Measurements from ENCODE around the gene AURKB.
A peak's percentile ranks its signal among the peaks of the same experiment; 100 is the strongest.

AURKB gene

DNA sequence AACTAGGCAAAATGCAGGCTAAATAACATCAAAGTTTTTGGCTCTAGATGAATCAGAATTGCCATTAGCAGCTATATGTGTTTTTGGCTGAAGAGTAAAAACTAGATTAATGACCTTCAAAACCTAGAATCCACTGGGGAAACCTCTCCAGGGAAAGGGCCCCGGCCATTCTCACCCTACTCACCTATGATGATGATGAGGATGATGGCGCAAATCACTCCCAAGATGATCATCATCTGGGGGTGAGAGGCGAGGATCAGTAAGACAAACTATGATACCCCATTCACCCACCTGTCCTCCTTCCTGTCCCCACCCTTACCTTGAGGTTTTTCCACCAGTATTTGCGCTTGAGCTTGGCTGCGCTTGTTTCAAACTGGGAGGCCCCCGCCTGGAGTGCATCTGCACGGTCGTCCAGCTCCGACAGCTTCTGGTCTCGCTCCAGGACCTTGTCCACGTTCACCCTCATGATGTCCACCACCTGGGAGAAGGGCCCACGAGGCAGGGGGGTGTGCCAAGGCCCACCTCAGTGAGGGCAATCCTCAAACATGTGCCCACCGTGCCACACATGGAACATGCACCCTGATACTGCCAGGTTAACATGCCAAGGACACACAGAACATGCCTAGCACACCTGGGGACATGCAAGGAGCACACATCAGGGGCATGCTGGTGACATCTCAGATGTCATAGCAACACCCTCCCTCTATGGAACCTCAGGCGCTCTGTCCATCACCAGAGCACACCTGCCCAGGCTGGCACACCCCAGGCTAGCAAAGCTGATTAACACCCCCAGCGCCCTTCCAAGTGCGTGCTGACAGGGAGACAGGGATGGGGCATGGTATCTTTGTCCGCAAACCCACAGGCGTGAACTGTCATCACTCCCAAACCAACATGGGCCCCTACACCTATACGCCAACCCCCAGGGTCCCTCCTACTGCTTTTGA lies 48.8 kb downstream of the AURKB start:
- peak; percentile 17 for DNase-seq

DNA sequence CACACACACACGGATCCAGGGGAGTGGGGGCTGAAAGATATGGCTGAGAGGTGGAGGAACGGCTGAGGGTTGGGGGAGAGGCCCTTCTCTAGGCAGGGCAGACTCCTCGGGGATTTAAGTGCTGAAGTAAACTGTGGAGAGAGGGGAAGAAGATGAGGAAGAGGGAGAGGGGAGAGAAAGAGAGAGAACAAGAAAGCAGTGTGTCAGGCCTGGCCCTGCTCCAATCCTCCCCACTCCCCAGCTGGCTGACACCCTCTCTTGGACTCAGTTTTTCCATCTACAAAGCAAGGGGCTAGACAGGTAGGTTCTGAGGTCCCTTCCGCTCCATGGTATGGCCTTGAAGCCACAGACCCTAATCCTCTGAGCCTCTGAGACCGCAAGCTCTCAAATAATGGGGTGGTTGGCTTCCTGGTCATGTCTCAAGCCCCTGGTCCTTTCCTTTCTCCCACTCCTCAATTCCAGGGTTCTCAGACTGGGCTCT lies 49.6 kb downstream of the AURKB start:
- DNase-seq, result no peak

DNA sequence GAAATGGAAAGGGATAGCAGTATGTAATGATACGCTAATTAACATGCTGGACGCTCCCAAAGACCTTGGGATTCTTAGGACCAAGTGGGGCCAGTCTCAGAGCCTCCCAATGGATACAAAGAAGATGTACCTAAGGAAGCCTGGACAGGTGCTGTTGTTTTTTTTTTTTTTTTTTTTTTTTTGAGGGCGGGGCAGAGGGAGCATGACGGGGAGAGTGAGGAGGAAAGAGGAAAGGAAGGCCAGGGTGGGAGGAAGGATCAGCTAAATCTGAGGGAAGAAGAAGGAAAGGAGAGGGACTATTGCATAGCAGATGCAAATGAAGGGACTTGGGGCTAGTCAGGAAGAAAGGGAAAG lies 50.2 kb downstream of the AURKB start:
- no peak for DNase-seq

DNA sequence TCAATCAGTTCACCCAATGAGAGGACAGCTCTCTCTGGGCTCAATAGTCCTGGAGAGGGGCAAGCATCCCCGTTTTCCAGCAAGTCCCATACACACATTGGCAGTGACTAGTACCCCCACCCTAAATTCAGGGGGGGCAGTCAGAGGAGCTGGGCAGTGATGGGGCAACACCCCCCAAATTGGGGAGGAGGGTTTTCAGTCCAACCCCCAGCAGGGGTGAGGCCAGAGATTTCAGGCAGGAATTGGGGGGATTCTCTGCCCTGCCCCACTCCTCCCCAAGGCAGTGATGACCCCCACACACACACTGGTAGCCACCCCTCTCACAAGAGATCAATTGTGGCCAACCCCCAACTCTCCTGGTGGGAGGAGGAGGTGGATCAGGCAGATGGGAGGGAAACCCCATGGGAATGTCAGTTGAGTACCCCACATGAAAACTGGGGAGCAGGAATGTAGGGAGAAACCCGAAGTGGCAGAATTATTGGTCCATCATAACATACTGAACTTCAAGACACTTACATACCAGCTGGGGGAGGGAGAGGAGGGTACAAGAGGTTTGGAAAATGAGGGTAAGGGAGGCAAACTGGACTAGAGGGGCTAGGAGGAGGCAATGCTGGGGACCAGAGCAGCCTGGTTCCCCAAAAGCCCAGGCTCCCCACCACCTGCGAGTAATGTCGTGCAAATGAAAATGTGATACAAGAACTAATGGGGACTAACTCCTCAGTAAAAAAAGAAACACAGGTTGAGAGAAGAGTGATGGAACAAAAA lies 50.7 kb downstream of the AURKB start:
- no peak for DNase-seq

DNA sequence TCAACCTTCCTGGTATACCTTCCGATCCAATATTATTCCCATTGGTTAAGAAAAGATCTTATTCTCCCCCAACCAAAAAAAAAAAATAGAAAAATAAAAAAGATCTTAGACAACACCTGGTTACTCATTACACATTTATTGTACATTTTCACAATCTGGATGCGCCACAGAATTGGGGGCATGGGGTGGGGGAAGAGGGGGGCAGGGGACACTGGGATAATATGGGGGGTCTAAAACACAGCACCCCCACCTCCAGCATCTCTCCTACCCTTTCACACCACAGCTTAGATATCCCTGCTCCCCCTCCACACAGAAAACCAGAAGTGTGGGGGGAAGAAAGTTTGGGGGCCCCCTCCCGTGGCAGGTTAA lies 51.4 kb downstream of the AURKB start:
- DNase-seq, result no peak

DNA sequence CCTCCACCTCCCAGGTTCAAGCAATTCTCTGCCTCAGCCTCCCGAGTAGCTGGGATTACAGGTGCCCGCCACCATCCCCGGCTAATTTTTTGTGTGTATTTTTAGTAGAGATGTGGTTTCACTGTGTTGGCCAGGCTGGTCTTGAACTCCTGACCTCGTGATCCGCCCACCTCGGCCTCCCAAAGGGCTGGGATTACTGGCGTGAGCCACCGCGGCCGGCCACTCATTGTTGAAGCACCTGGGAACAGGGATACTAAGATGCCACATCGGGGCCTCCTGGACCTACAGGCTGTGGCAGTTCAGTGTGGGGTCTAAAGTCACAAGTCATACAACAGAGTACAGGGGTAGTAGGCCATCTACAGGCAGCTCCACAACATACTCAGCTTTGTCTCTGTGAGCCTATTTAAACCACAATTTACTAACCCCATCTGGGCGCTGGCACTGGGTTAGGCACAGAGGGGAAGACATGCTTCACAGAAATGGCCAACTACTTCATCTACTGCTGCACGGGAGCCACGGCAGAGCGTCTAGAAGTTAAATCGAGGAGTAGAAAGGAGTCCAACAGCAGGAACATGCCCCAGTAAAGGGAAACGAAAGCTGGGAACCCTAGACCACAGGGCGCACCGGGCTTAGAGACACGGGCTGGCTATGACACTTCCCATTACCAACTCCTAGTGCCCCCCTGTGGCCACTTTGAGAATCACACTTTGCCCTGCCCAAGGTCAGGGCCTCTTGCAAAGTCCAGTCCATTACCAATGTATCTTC lies 51.9 kb downstream of the AURKB start:
- DNase-seq, result peak; percentile 88

DNA sequence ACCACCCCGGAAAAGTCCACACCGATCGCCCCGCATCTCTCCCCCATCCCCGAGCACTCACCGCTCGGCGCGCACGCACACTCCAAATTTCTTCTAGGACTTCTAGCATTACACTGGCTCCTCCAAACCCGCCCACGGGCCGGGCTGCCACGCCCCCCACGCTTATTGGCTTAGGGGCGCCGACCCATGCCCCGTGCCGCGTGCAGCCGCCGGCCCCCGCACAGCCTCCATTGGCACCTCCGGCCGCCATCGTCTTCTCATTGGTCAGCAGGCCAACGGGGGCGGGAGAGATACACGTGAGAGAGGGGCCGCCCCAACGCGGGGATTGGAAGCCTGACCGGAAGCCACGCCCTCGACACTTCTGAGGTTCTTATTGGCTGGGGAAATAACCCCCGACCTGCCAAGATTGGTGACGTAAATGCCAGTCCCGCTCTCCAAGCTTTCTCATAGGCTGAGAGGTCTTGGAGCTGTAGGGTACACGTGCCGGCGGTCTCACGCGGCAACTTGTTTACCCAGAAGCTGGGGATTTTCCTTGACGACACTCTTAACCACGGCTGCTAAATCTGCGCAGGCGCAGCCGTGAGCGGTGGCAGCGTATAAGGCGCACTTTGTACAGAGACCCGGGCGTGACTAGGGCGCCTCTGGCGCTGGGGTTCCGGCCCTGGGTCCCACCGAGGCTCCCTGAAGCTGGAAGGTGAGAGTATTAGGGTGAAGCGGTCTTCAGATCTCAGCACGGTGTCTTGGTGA lies 54.0 kb downstream of the AURKB start:
- DNase-seq, result peak; percentile 100

DNA sequence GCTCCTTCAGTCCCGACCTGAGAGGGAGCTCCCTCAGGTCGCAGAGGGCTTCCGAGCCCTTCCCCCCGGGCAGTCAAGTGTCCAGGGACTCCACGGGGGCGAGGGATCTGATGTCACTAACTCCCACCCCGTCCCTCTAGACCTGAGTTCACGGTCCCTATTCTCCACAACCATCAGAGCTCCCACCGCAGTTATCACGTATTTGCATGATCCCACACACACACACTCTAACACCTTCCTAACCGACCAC lies 54.5 kb downstream of the AURKB start:
- no peak for DNase-seq

DNA sequence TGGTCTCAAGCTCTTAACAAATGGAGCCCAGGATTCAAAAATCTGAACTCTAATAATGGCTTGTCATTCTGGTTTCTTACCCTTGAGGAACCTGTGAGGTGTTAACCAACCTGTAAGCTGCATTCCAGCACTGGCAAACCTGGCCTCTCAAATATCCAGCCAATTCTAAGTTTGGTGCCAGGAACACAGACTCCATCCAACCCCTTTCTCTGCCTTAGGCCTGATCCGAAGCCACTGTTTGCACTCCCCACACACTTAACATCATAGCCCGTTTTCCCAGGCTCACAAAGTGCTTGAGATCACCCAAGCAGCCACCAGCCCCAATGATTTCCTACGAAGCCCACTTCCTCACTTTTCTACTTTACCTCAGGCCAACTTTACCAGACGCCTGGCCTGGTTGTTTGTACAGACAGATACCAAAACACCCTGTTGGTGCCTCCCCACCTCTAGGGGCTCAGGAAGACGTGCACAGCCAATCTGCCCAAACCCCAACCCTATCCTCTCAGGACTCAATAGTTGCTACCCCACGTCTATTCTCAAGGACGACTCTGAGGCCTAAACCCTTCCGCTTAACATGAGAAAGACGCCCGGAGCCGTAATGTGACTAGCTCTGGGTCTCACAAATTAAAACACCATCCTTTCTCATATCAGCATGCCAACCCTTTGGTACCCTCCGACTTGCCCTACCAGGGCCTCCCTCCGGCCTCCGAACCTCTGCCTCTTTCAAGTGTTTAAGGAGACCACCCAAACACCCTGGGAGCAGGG lies 55.0 kb downstream of the AURKB start:
- no peak for DNase-seq
